Measurements from ENCODE around the gene ASB2.

DNA sequence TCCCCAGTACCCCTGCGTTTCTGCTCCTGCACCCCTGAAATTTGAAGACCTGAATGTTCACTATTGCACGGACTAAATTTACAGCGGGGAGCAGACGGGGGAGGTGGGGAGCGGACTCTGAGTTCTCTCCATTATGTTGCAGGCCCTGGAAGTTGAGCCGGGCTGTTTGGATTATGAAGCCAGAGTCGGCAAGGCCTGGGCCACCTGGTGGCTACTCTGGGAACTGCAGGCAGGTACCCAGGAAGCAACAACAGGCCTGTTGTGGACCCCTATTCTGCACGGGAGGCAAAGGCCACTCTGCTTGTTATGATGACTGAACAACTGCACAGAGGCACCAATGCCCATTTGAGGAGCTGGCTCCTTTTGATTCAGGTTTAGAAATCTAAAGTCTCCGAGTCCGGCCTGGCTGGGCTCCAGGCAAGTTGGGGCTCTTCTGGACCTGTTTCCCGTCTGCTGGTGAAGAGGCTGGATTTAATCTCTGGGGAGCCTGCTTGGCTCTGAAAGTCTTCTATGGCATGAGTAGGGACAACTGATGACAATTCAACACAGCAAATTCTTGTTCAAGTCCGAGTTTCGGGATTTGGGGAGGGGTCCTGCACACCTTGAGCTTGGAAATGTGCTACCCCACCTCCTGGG, 83.3 kb downstream of the ASB2 start:
- TF ChIP-seq, protein P1, sequence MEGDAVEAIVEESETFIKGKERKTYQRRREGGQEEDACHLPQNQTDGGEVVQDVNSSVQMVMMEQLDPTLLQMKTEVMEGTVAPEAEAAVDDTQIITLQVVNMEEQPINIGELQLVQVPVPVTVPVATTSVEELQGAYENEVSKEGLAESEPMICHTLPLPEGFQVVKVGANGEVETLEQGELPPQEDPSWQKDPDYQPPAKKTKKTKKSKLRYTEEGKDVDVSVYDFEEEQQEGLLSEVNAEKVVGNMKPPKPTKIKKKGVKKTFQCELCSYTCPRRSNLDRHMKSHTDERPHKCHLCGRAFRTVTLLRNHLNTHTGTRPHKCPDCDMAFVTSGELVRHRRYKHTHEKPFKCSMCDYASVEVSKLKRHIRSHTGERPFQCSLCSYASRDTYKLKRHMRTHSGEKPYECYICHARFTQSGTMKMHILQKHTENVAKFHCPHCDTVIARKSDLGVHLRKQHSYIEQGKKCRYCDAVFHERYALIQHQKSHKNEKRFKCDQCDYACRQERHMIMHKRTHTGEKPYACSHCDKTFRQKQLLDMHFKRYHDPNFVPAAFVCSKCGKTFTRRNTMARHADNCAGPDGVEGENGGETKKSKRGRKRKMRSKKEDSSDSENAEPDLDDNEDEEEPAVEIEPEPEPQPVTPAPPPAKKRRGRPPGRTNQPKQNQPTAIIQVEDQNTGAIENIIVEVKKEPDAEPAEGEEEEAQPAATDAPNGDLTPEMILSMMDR (IDR thresholded peaks at IDR 0.05): peak; percentile 90 to 99
- no peak for TF ChIP-seq POLR2AphosphoS5 (IDR thresholded peaks at IDR 0.05)

All from suprapubic skin (tissue), 3 donors.